HEK293 (cell line): Measurements from ENCODE around the gene PCK1.

Experiments
- CTCF ChIA-PET: fragments of 350-600 bp; formaldehyde crosslinking; extraction: SDS; loops from one replicate; lab custom pipeline; 2021; ENCODE audit warnings: antibody characterized with exemption; lab: Yijun Ruan, JAX
- POLR2A ChIA-PET: fragments of 300-600 bp; formaldehyde crosslinking; extraction: SDS; loops from one replicate; lab custom pipeline; 2020; ENCODE audit warnings: antibody characterized with exemption, inconsistent platforms; lab: Yijun Ruan, JAX
- H3K27ac ChIP-seq: fragments of 200-500 bp; sonication (Bioruptor generic); 2 replicates; pipeline ENCODE4 v1.5.1; 2014; ENCODE audit warnings: low read depth, low read length, control low read depth, inconsistent platforms; ENCODE audit errors: extremely low read depth
- H3K36me3 ChIP-seq, 2 experiments: fragments of 200-500 bp in 1 of 2; sonication (Bioruptor generic) in 1 of 2; 1 replicate in 1 of 2; 2 replicates in 1 of 2; pipeline ENCODE4 v1.5.1; 2014 to 2017; ENCODE audit warnings: inconsistent platforms in 2 of 2, low read length in 2 of 2; ENCODE audit not compliant: control insufficient read depth in 2 of 2, insufficient read depth in 1 of 2
- H3K4me1 ChIP-seq: fragments of 200-500 bp; sonication (Bioruptor generic); 2 replicates; pipeline ENCODE4 v1.5.1; 2014; ENCODE audit warnings: mild to moderate bottlenecking, low read length, inconsistent platforms; ENCODE audit not compliant: control insufficient read depth, insufficient read depth
- H3K4me3 ChIP-seq: 2 replicates; pipeline ENCODE4 v1.5.1; 2011; ENCODE audit warnings: low read depth, mild to moderate bottlenecking, control low read depth, low read length, moderate library complexity
- H3K9me3 ChIP-seq: fragments of 200-500 bp; sonication (Bioruptor generic); 2 replicates; pipeline ENCODE4 v1.5.1; 2014; ENCODE audit warnings: low read depth, low read length, inconsistent platforms; ENCODE audit not compliant: control insufficient read depth, insufficient read depth
- KLF10 ChIP-seq: fragments of 450-650 bp; IDR thresholded peaks from 2 replicates; pipeline ENCODE4 v1.5.1; 2018; ENCODE audit warnings: missing biosample characterization, mild to moderate bottlenecking, missing genetic modification characterization
- MEIS1 ChIP-seq: sonication (generic); formaldehyde crosslinking; IDR thresholded peaks from 2 replicates; pipeline ENCODE4 v1.8.1; 2022; ENCODE audit warnings: missing genetic modification reagents, mild to moderate bottlenecking, borderline replicate concordance
- REPIN1 ChIP-seq: fragments of 450-650 bp; formaldehyde crosslinking; IDR thresholded peaks from 2 replicates; pipeline ENCODE4 v1.5.1; 2017; ENCODE audit warnings: missing biosample characterization, missing genetic modification characterization, low read depth
- SCRT1 ChIP-seq: fragments of 450-650 bp; formaldehyde crosslinking; IDR thresholded peaks from 2 replicates; pipeline ENCODE4 v1.5.1; 2016; ENCODE audit warnings: missing biosample characterization, missing genetic modification characterization, borderline replicate concordance
- ZFP69B ChIP-seq: fragments of 450-650 bp; formaldehyde crosslinking; IDR thresholded peaks from 2 replicates; pipeline ENCODE4 v1.5.1; 2016; ENCODE audit warnings: missing biosample characterization, missing genetic modification characterization
- ZNF211 ChIP-seq: fragments of 450-650 bp; formaldehyde crosslinking; IDR thresholded peaks from 2 replicates; pipeline ENCODE4 v1.5.1; 2016; ENCODE audit warnings: low read depth, missing biosample characterization, missing genetic modification characterization
- ZNF292 ChIP-seq: fragments of 450-650 bp; formaldehyde crosslinking; IDR thresholded peaks from 2 replicates; pipeline ENCODE4 v1.5.1; 2016; ENCODE audit warnings: low read depth, missing biosample characterization, missing genetic modification characterization, borderline replicate concordance
- ZNF311 ChIP-seq: fragments of 450-650 bp; formaldehyde crosslinking; IDR thresholded peaks from 2 replicates; pipeline ENCODE4 v1.5.1; 2017; ENCODE audit warnings: missing biosample characterization, missing genetic modification characterization, borderline replicate concordance
- ZNF354C ChIP-seq: fragments of 450-650 bp; formaldehyde crosslinking; IDR thresholded peaks from 2 replicates; pipeline ENCODE4 v1.5.1; 2016; ENCODE audit warnings: missing biosample characterization, missing genetic modification characterization, low read depth, borderline replicate concordance
- ZNF366 ChIP-seq: fragments of 450-650 bp; formaldehyde crosslinking; conservative IDR thresholded peaks from 2 replicates; pipeline ENCODE4 v1.5.1; 2016; ENCODE audit warnings: missing biosample characterization, missing genetic modification characterization
- ZNF37A ChIP-seq: fragments of 450-650 bp; IDR thresholded peaks from 2 replicates; pipeline ENCODE4 v1.5.1; 2018; ENCODE audit warnings: missing biosample characterization, missing genetic modification characterization
- ZNF473 ChIP-seq: fragments of 450-650 bp; formaldehyde crosslinking; IDR thresholded peaks from 2 replicates; pipeline ENCODE4 v1.5.1; 2017; ENCODE audit warnings: missing biosample characterization, missing genetic modification characterization
- ZNF510 ChIP-seq: fragments of 450-650 bp; formaldehyde crosslinking; IDR thresholded peaks from 2 replicates; pipeline ENCODE4 v1.5.1; 2018; ENCODE audit warnings: mild to moderate bottlenecking, missing genetic modification characterization, missing biosample characterization; ENCODE audit not compliant: insufficient replicate concordance
- ZNF560 ChIP-seq: fragments of 450-650 bp; formaldehyde crosslinking; IDR thresholded peaks from 2 replicates; pipeline ENCODE4 v1.5.1; 2017; ENCODE audit warnings: missing biosample characterization, missing genetic modification characterization, borderline replicate concordance
- ZNF561 ChIP-seq: fragments of 450-650 bp; IDR thresholded peaks from 2 replicates; pipeline ENCODE4 v1.5.1; 2018; ENCODE audit warnings: missing biosample characterization, missing genetic modification characterization, borderline replicate concordance
- ZNF677 ChIP-seq: fragments of 450-650 bp; IDR thresholded peaks from 2 replicates; pipeline ENCODE4 v1.5.0; 2018; ENCODE audit warnings: missing biosample characterization, mild to moderate bottlenecking, missing genetic modification characterization, moderate library complexity
- TF ChIP-seq, protein P1 (sequence below): fragments of 450-650 bp; formaldehyde crosslinking; IDR thresholded peaks from 2 replicates; pipeline ENCODE4 v1.5.1; 2016; ENCODE audit warnings: missing biosample characterization, missing genetic modification characterization, low read depth
- TF ChIP-seq, protein P2 (sequence below): fragments of 450-650 bp; formaldehyde crosslinking; IDR thresholded peaks from 2 replicates; pipeline ENCODE4; 2016; ENCODE audit warnings: missing biosample characterization, missing genetic modification characterization
- TF ChIP-seq, protein P3 (sequence below): fragments of 450-650 bp; formaldehyde crosslinking; IDR thresholded peaks from 2 replicates; pipeline ENCODE4 v1.5.1; 2016; ENCODE audit warnings: missing biosample characterization, missing genetic modification characterization
- TF ChIP-seq, protein P4 (sequence below): fragments of 450-650 bp; formaldehyde crosslinking; conservative IDR thresholded peaks from 2 replicates; pipeline ENCODE4 v1.5.1; 2016; ENCODE audit warnings: low read depth, missing biosample characterization, missing genetic modification characterization

PCK1 gene

DNA sequence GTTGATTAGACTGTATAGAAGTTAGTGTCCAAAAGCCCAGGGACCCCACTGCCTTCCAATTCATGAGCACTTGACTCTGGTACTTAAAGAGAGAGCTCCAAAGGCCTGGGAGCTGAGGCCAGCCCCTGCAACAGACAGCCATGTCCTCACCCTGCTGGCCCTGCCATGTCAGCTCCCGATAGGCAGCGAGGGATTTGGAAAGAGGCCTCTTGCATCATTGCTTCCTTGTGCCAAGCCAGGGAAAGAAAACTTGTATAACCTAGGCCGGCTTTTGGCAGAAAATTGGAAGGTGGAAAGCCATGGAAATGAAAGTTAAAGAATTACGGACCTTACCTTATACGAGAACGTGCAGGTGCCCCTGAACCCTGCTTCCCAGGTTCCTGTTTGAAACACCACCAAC, 8.4 kb upstream of the PCK1 start:
- Histone ChIP-seq H3K9me3 (no peaks in the 10 kb centered on the region), H3K36me3 (no peaks in the 10 kb centered on the region), H3K4me1 (no peaks in the 10 kb centered on the region), H3K4me3 (no peak overlapping the region), H3K27ac (no peak overlapping the region)
- TF ChIP-seq ZNF560 (tag by site-specific recombination) (no peak), ZNF354C (tag by site-specific recombination) (no peak), ZNF292 (tag by site-specific recombination) (no peak), REPIN1 (tag by site-specific recombination) (no peak), KLF10 (tag by site-specific recombination) (no peak), ZNF211 (tag by site-specific recombination) (no peak), ZNF677 (tag by site-specific recombination) (no peak)
- ChIA-PET POLR2A (no interaction called here), CTCF (interaction anchor here (1.5 to 1.7 kb wide), 2 partner anchors 22 to 31 kb away, joined by 3 read pairs; no protein-coding TSS in a partner anchor)

DNA sequence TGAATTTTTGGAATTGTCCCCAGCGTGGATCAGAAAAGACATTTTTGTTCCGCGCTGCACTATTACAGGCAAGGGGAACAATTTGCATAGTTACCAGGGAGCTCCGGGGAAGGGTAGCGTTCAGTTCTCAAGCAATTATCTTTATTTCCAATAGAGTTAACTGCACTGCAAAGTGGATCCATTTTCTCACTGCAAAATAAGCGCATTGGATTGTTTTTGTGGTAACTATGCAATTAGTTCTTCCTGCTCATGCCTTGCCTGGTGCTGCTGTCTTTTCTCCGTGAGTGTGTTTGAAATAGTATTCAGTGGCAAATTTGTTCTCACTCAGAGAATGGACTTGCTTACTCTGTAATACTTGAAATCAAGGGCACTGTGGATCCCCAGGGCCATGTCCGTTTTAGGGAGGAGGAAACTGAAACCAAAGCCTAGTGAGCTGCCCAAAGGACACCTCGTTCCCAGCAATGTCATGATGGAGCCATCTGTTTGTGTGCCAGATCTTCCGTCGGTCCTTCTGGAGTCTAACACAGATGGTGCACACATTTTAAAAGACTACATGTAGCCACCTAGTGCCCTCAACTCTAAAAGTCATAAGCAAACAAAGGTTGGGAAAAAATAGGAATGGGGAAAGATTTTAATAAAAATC, 7.4 kb upstream of the PCK1 start:
- no peak overlapping the region for H3K4me3 ChIP-seq
- H3K4me1 ChIP-seq: no peaks in the 10 kb centered on the region
- ChIA-PET POLR2A (no interaction called here), CTCF (interaction anchor here (1.5 to 1.7 kb wide), 2 partner anchors 21 to 30 kb away, joined by 3 read pairs; no protein-coding TSS in a partner anchor)
- no peaks in the 10 kb centered on the region for H3K36me3 ChIP-seq
- no peaks in the 10 kb centered on the region for H3K9me3 ChIP-seq
- H3K27ac ChIP-seq: no peak overlapping the region
- no peak for TF ChIP-seq ZNF366 (tag by site-specific recombination)
- TF ChIP-seq ZNF561 (tag by site-specific recombination): no peak
- TF ChIP-seq SCRT1 (tag by site-specific recombination): no peak
- no peak for TF ChIP-seq ZNF510 (tag by site-specific recombination)
- no peak for TF ChIP-seq ZNF473 (tag by site-specific recombination)
- TF ChIP-seq, protein P1, sequence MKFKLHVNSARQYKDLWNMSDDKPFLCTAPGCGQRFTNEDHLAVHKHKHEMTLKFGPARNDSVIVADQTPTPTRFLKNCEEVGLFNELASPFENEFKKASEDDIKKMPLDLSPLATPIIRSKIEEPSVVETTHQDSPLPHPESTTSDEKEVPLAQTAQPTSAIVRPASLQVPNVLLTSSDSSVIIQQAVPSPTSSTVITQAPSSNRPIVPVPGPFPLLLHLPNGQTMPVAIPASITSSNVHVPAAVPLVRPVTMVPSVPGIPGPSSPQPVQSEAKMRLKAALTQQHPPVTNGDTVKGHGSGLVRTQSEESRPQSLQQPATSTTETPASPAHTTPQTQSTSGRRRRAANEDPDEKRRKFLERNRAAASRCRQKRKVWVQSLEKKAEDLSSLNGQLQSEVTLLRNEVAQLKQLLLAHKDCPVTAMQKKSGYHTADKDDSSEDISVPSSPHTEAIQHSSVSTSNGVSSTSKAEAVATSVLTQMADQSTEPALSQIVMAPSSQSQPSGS (tag by site-specific recombination): no peak
- TF ChIP-seq MEIS1 (CRISPR knock-in tag): no peak
- TF ChIP-seq, protein P2, sequence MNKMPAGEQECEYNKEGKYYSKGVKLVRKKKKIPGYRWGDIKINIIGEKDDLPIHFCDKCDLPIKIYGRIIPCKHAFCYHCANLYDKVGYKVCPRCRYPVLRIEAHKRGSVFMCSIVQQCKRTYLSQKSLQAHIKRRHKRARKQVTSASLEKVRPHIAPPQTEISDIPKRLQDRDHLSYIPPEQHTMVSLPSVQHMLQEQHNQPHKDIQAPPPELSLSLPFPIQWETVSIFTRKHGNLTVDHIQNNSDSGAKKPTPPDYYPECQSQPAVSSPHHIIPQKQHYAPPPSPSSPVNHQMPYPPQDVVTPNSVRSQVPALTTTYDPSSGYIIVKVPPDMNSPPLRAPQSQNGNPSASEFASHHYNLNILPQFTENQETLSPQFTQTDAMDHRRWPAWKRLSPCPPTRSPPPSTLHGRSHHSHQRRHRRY (tag by site-specific recombination): no peak
- TF ChIP-seq ZNF37A (tag by site-specific recombination): no peak
- TF ChIP-seq, protein P3, sequence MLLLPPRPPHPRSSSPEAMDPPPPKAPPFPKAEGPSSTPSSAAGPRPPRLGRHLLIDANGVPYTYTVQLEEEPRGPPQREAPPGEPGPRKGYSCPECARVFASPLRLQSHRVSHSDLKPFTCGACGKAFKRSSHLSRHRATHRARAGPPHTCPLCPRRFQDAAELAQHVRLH: no peak
- TF ChIP-seq ZNF311 (tag by site-specific recombination): no peak
- no peak for TF ChIP-seq ZFP69B (tag by site-specific recombination)
- TF ChIP-seq, protein P4, sequence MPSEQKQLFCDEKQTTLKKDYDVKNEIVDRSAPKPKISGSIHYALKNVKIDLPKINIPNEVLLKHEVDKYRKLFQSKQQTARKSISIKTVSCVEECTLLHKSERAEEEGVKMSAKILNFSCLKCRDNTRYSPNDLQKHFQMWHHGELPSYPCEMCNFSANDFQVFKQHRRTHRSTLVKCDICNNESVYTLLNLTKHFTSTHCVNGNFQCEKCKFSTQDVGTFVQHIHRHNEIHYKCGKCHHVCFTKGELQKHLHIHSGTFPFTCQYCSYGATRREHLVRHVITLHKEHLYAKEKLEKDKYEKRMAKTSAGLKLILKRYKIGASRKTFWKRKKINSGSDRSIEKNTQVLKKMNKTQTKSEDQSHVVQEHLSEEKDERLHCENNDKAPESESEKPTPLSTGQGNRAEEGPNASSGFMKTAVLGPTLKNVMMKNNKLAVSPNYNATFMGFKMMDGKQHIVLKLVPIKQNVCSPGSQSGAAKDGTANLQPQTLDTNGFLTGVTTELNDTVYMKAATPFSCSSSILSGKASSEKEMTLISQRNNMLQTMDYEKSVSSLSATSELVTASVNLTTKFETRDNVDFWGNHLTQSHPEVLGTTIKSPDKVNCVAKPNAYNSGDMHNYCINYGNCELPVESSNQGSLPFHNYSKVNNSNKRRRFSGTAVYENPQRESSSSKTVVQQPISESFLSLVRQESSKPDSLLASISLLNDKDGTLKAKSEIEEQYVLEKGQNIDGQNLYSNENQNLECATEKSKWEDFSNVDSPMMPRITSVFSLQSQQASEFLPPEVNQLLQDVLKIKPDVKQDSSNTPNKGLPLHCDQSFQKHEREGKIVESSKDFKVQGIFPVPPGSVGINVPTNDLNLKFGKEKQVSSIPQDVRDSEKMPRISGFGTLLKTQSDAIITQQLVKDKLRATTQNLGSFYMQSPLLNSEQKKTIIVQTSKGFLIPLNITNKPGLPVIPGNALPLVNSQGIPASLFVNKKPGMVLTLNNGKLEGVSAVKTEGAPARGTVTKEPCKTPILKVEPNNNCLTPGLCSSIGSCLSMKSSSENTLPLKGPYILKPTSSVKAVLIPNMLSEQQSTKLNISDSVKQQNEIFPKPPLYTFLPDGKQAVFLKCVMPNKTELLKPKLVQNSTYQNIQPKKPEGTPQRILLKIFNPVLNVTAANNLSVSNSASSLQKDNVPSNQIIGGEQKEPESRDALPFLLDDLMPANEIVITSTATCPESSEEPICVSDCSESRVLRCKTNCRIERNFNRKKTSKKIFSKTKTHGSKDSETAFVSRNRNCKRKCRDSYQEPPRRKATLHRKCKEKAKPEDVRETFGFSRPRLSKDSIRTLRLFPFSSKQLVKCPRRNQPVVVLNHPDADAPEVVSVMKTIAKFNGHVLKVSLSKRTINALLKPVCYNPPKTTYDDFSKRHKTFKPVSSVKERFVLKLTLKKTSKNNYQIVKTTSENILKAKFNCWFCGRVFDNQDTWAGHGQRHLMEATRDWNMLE (tag by site-specific recombination): no peak
